ENCODE measurements around the gene KLC3.

DNA sequence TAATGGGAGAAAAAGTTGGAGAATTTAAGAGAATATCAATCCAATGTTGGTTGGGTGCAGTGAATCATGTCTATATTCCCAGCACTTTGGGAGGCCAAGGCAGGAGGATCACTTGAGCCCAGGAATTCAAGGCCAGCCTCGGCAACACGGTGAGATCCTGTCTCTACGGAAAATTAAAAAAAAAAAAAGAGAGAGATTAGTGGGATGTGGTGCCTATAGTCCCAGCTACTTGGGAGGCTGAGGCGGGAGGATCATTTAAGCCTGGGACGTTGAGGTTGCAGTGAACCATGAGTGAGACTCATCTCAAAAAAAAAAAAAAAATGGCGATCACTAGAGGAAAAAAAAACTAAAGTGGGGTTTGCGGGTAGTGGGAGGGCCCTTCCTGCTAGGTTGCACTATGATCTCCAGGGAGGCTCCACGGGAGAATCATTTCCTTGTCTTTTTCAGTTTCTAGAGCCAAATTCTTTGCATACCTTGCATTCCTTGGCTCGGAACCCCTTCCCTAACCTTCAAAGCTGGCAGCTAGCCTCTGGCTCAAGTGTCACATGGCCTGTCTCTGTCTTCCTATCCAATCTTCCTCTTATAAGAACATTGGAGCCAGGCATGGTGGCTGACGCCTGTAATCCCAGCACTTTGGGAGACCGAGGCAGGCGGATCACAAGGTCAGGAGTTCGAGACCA, 35.6 kb downstream of the KLC3 start:
- TF ChIP-seq, protein P1, sequence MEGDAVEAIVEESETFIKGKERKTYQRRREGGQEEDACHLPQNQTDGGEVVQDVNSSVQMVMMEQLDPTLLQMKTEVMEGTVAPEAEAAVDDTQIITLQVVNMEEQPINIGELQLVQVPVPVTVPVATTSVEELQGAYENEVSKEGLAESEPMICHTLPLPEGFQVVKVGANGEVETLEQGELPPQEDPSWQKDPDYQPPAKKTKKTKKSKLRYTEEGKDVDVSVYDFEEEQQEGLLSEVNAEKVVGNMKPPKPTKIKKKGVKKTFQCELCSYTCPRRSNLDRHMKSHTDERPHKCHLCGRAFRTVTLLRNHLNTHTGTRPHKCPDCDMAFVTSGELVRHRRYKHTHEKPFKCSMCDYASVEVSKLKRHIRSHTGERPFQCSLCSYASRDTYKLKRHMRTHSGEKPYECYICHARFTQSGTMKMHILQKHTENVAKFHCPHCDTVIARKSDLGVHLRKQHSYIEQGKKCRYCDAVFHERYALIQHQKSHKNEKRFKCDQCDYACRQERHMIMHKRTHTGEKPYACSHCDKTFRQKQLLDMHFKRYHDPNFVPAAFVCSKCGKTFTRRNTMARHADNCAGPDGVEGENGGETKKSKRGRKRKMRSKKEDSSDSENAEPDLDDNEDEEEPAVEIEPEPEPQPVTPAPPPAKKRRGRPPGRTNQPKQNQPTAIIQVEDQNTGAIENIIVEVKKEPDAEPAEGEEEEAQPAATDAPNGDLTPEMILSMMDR (conservative IDR thresholded peaks at IDR 0.05; ENCODE audit: low read length): no peak
- no peak for TF ChIP-seq EZH2phosphoT487 (IDR thresholded peaks at IDR 0.05; ENCODE audit: borderline replicate concordance)

All from Loucy (cell line).